HepG2 (cell line): ENCODE measurements around the gene RHBDL1. TPM values are rescaled to one million over a fixed set of nuclear protein-coding genes. Genes with fewer than 3 reads are reported as not detected.

ENCODE experiments used
- AGO1 ChIP-seq: fragments of 200-400 bp; formaldehyde crosslinking; IDR thresholded peaks from 2 replicates; pipeline ENCODE4 v1.6.1; 2017; ENCODE audit warnings: mild to moderate bottlenecking, low read depth, low read length, moderate library complexity; ENCODE audit not compliant: poor library complexity, severe bottlenecking
- ASH2L ChIP-seq: fragments of 300-600, 200-600 bp; sonication (generic); IDR thresholded peaks from 2 replicates; pipeline ENCODE4 v1.7.0; 2017; ENCODE audit warnings: low read depth, mild to moderate bottlenecking, moderate library complexity, mixed read lengths, low read length; ENCODE audit not compliant: insufficient read length
- CREBL2 ChIP-seq: sonication (generic); formaldehyde crosslinking; IDR thresholded peaks from 2 replicates; pipeline ENCODE4 v1.8.1; 2023; ENCODE audit warnings: missing genetic modification reagents, mild to moderate bottlenecking, borderline replicate concordance
- FOXC1 ChIP-seq: sonication (generic); formaldehyde crosslinking; IDR thresholded peaks from 2 replicates; pipeline ENCODE4 v1.8.0; 2022; ENCODE audit warnings: mild to moderate bottlenecking, missing genetic modification reagents, borderline replicate concordance
- GABPB1 ChIP-seq: IDR thresholded peaks from 2 replicates; pipeline ENCODE4 v1.6.1; 2016; ENCODE audit warnings: mild to moderate bottlenecking, missing genetic modification reagents, moderate library complexity, missing compliant biosample characterization
- HIC2 ChIP-seq: sonication (generic); formaldehyde crosslinking; IDR thresholded peaks from 2 replicates; pipeline ENCODE4 v1.9.0; 2022; ENCODE audit warnings: low read depth, missing genetic modification reagents
- HMGXB4 ChIP-seq, 2 experiments: sonication (generic) in 1 of 2; formaldehyde crosslinking in 1 of 2; IDR thresholded peaks; 2 replicates each; pipeline versions ENCODE4 v1.4.0 to v1.6.1; 2018 to 2020; ENCODE audit warnings: missing genetic modification reagents in 2 of 2, borderline replicate concordance in 1 of 2, low read depth in 1 of 2, mild to moderate bottlenecking in 1 of 2, missing biosample characterization in 1 of 2
- MYPOP ChIP-seq: sonication (generic); formaldehyde crosslinking; IDR thresholded peaks from 2 replicates; pipeline ENCODE4 v1.8.1; 2023; ENCODE audit warnings: mild to moderate bottlenecking, moderate library complexity, missing genetic modification reagents
- POGK ChIP-seq: sonication (generic); formaldehyde crosslinking; conservative IDR thresholded peaks from 2 replicates; pipeline ENCODE4 v1.8.0; 2022; ENCODE audit warnings: mild to moderate bottlenecking, moderate library complexity, missing genetic modification reagents
- RXRB ChIP-seq: IDR thresholded peaks from 2 replicates; pipeline ENCODE4 v1.6.1; 2016; ENCODE audit warnings: borderline replicate concordance, missing genetic modification reagents, missing compliant biosample characterization
- SAP130 ChIP-seq: IDR thresholded peaks from 2 replicates; pipeline ENCODE4 v1.6.1; 2016; ENCODE audit warnings: low read depth
- SMYD3 ChIP-seq: sonication (generic); formaldehyde crosslinking; IDR thresholded peaks from 2 replicates; pipeline ENCODE4 v1.8.1; 2023; ENCODE audit warnings: mild to moderate bottlenecking, missing genetic modification reagents
- SRSF1 ChIP-seq: fragments of 200-400 bp; formaldehyde crosslinking; optimal IDR thresholded peaks from 2 replicates; pipeline ENCODE3; 2017; ENCODE audit warnings: mild to moderate bottlenecking, low read depth, low read length, moderate library complexity
- TAF15 ChIP-seq: fragments of 200-400 bp; formaldehyde crosslinking; IDR thresholded peaks from one replicate; pipeline ENCODE4 v1.6.1; 2018; ENCODE audit warnings: mild to moderate bottlenecking, low read depth, low read length; ENCODE audit not compliant: poor library complexity, severe bottlenecking
- TARDBP ChIP-seq: sonication (generic); formaldehyde crosslinking; IDR thresholded peaks from 2 replicates; pipeline ENCODE4 v1.8.0; 2022; ENCODE audit warnings: mild to moderate bottlenecking, missing genetic modification reagents
- TCF12 ChIP-seq, 2 experiments: fragments of 450-650 bp in 1 of 2; sonication (generic) in 1 of 2; formaldehyde crosslinking in 1 of 2; IDR thresholded peaks; 2 replicates each; pipeline versions ENCODE4 v1.6.1 to v1.8.0; 2017 to 2022; ENCODE audit warnings: antibody characterized with exemption in 1 of 2, mild to moderate bottlenecking in 1 of 2, missing genetic modification reagents in 1 of 2, moderate library complexity in 1 of 2
- TMF1 ChIP-seq: sonication (generic); formaldehyde crosslinking; IDR thresholded peaks from 2 replicates; pipeline ENCODE4 v1.8.1; 2022; ENCODE audit warnings: low read depth, missing genetic modification reagents
- ZNF138 ChIP-seq: sonication (generic); formaldehyde crosslinking; IDR thresholded peaks from 2 replicates; pipeline ENCODE4 v1.5.0; 2020; ENCODE audit warnings: mild to moderate bottlenecking, low read depth, missing genetic modification reagents
- ZNF746 ChIP-seq: sonication (generic); formaldehyde crosslinking; IDR thresholded peaks from 2 replicates; pipeline ENCODE4 v1.8.0; 2022; ENCODE audit warnings: mild to moderate bottlenecking, missing genetic modification reagents
- ZNF883 ChIP-seq: sonication (generic); formaldehyde crosslinking; IDR thresholded peaks from 2 replicates; pipeline ENCODE4 v1.5.1; 2020; ENCODE audit warnings: mild to moderate bottlenecking, missing genetic modification reagents; ENCODE audit errors: not compliant biosample characterization
- polyA plus RNA-seq, 8 experiments: library from polyadenylated mRNA; depleted of rRNA in 3 of 8; stranded (reverse) in 7 of 8; unstranded in 1 of 8; fragments of >200 nt; fragmentation: Illumina TruSeq in 4 of 8; extraction: Trizol in 4 of 8; gene quantifications; 2 replicates each; pipeline versions ENCODE4 v1.2.1 to v1.2.3, GENCODE V29; 2011 to 2016; ENCODE audit warnings: low read depth in 4 of 8, missing spikeins in 1 of 8, mixed read lengths in 1 of 8; ENCODE audit not compliant: insufficient read depth in 1 of 8
- total RNA-seq, 5 experiments: library from RNA; depleted of rRNA; stranded (reverse); fragments of >200 nt; fragmentation: Illumina TruSeq; extraction: Trizol; gene quantifications; 2 replicates each; pipeline ENCODE4 v1.2.3, GENCODE V29; 2016; ENCODE audit warnings: low read depth in 1 of 5

RHBDL1 gene
- total and polyA plus RNA-seq, 2 of the 13 experiments (the other 11 are each of a cell fraction or from before 2014, with no cell fraction given), result 1.8 to 3.8 TPM

GRCh38 chr16:641326-642188 is 33.9 kb upstream of the RHBDL1 start, which contains the start of gene MCRIP2 (continued):
- TF ChIP-seq HMGXB4 (CRISPR knock-in tag; IDR thresholded peaks at IDR 0.05; ENCODE audit: borderline replicate concordance in 1 of 2, low read depth in 1 of 2) (peak; percentile 42 to 77; a peak in 3 of 4 replicates), ASH2L (peak; percentile 59), TMF1 (CRISPR knock-in tag) (peak; percentile 1; the same call in 1 of the 2 replicates), AGO1 (peak; percentile 49), SAP130 (peak; percentile 77), TCF12 (IDR thresholded peaks at IDR 0.05) (no peak), TCF12 (CRISPR knock-in tag; IDR thresholded peaks at IDR 0.05) (0 out of 2 replicates have a peak, but pooled peaks have one; percentile 40), TAF15 (peak; percentile 31), ZNF883 (CRISPR knock-in tag) (peak; percentile 7), SMYD3 (CRISPR knock-in tag) (no peak), TARDBP (0 out of 2 replicates have a peak, but pooled peaks have one; percentile 29), FOXC1 (peak; percentile 27; the same call in 1 of the 2 replicates), GABPB1 (CRISPR knock-in tag) (peak; percentile 59; the same call in 1 of the 2 replicates), RXRB (CRISPR knock-in tag) (peak; percentile 45; the same call in 1 of the 2 replicates), HIC2 (CRISPR knock-in tag) (no peak), MYPOP (peak; percentile 79), ZNF746 (0 out of 2 replicates have a peak, but pooled peaks have one; percentile 6), POGK (CRISPR knock-in tag) (peak; percentile 68), SRSF1 (peak; percentile 33), CREBL2 (0 out of 2 replicates have a peak, but pooled peaks have one; percentile 16), ZNF138 (CRISPR knock-in tag) (no peak)
